ENCODE measurements around the gene ATP6V0B. TPM values are rescaled to one million over a fixed set of nuclear protein-coding genes. Genes with fewer than 3 reads are reported as not detected.

The ATP6V0B gene
- total and polyA plus RNA-seq, 2 of the 13 experiments (the other 11 are each of a cell fraction or from before 2014, with no cell fraction given): 157 to 161 TPM

- TF ChIP-seq, protein P1, sequence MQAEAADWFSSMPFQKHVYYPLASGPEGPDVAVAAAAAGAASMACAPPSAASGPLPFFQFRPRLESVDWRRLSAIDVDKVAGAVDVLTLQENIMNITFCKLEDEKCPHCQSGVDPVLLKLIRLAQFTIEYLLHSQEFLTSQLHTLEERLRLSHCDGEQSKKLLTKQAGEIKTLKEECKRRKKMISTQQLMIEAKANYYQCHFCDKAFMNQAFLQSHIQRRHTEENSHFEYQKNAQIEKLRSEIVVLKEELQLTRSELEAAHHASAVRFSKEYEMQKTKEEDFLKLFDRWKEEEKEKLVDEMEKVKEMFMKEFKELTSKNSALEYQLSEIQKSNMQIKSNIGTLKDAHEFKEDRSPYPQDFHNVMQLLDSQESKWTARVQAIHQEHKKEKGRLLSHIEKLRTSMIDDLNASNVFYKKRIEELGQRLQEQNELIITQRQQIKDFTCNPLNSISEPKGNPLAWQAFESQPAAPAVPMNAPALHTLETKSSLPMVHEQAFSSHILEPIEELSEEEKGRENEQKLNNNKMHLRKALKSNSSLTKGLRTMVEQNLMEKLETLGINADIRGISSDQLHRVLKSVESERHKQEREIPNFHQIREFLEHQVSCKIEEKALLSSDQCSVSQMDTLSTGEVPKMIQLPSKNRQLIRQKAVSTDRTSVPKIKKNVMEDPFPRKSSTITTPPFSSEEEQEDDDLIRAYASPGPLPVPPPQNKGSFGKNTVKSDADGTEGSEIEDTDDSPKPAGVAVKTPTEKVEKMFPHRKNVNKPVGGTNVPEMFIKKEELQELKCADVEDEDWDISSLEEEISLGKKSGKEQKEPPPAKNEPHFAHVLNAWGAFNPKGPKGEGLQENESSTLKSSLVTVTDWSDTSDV (CRISPR knock-in tag; IDR thresholded peaks at IDR 0.05): no peak
- TF ChIP-seq ZNF563 (CRISPR knock-in tag; IDR thresholded peaks at IDR 0.05): peak; percentile 84; the same call in 1 of the 2 replicates
- TF ChIP-seq ZNF672 (CRISPR knock-in tag; IDR thresholded peaks at IDR 0.05): no peak
- TF ChIP-seq ZNF775 (CRISPR knock-in tag; IDR thresholded peaks at IDR 0.05; ENCODE audit: borderline replicate concordance): no peak
- no peak for TF ChIP-seq HOXD1 (CRISPR knock-in tag; IDR thresholded peaks at IDR 0.05)
- no peak for TF ChIP-seq RXRB (CRISPR knock-in tag; IDR thresholded peaks at IDR 0.05; ENCODE audit: borderline replicate concordance)
- TF ChIP-seq SETDB1 (CRISPR knock-in tag; IDR thresholded peaks at IDR 0.05; ENCODE audit: borderline replicate concordance): no peak
- no peak for TF ChIP-seq JARID2 (CRISPR knock-in tag; IDR thresholded peaks at IDR 0.05; ENCODE audit: insufficient replicate concordance)
- TF ChIP-seq FOXO4 (CRISPR knock-in tag; conservative IDR thresholded peaks at IDR 0.05): no peak
- no peak for TF ChIP-seq U2AF2 (IDR thresholded peaks at IDR 0.05; ENCODE audit: low read depth, low read length)
- no peak for TF ChIP-seq CC2D1A (CRISPR knock-in tag; IDR thresholded peaks at IDR 0.05)
- TF ChIP-seq ATF3 (CRISPR knock-in tag; IDR thresholded peaks at IDR 0.05): no peak
- peak; percentile 35; the same call in 1 of the 2 replicates for TF ChIP-seq KLF9 (CRISPR knock-in tag; IDR thresholded peaks at IDR 0.05; ENCODE audit: low read depth)
- no peak for TF ChIP-seq SYNCRIP (IDR thresholded peaks at IDR 0.05; ENCODE audit: insufficient read depth, low read depth, low read length)
- TF ChIP-seq ELK4 (CRISPR knock-in tag; IDR thresholded peaks at IDR 0.05; ENCODE audit: borderline replicate concordance): no peak
- TF ChIP-seq TFE3 (CRISPR knock-in tag; IDR thresholded peaks at IDR 0.05): 0 out of 2 replicates have a peak, but pooled peaks have one; percentile 12
- no peak for TF ChIP-seq STAT5B (CRISPR knock-in tag; IDR thresholded peaks at IDR 0.05)
- TF ChIP-seq CBX1 (IDR thresholded peaks at IDR 0.05; ENCODE audit: low read depth): no peak
- no peak for TF ChIP-seq ZSCAN12 (CRISPR knock-in tag; IDR thresholded peaks at IDR 0.05)
- peak; percentile 51; the same call in 1 of the 2 replicates for TF ChIP-seq ZNF768 (CRISPR knock-in tag; IDR thresholded peaks at IDR 0.05)
- no peak for TF ChIP-seq ZNF513 (CRISPR knock-in tag; conservative IDR thresholded peaks at IDR 0.05)
- TF ChIP-seq CHD2 (IDR thresholded peaks at IDR 0.05; ENCODE audit: low read depth, low read length): no peak
These were observed 16.9 kb downstream of the ATP6V0B start, which contains the start of gene CCDC24 (continued) for GRCh38 chr1:43991476-43992231.

Measured in HepG2 (cell line).